HG02588 (cell line): ENCODE measurements around the gene OR52E6.

ENCODE experiments used
- ATAC-seq: cut with Tn5 transposase; IDR thresholded peaks from one replicate; pipeline ENCODE4 v1.9.1; 2021; ENCODE audit warnings: mild to moderate bottlenecking, moderate library complexity; ENCODE audit not compliant: unreplicated experiment

Gene OR52E6

DNA sequence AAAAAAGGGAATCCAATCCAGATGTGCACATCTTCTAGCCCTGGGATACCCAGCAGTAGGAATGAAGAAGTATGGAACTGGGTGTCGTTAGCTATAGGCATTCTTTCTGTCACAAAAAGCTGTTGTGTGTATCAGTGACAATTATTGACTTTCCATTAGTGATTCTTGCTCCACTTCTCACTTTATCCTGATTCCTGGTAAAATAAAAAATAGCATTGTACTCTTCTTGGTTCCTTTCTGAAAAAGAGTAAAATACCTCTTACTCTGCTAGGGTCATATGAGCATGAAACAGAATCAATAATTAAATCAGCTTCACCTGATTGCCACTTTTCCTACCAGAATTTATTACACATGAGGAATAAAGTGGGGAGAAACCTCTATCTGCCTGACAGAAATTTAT, at the start of gene OR52E6:
OR52E6 (minus strand) TSS at position 101 of the 400 bp plus-strand sequence; CDS start at position 101, 0 bp downstream.
- ATAC-seq: no peak

- no peak for ATAC-seq
Observed at GRCh38 chr11:5891216-5891800, 49.6 kb upstream of the OR52E6 start.

DNA sequence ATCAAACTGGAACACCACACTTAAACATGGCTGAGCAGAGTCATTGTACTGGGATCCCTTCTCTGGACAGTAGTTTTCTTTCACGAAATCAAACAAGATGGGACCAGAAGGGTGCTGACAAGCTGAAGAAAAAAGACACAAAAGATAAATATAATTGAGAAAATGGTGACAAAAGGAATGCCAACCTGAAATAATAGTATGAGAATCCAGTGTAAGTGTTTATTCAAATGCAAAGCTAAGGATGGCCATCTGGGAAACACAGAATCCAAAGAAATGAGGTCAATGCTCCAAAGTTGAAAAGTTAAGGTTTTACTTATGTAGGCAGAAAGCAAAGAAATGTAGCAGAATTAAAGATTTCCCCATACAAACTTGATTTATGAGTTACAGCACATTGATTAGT, 46.0 kb upstream of the OR52E6 start:
- no peak for ATAC-seq

DNA sequence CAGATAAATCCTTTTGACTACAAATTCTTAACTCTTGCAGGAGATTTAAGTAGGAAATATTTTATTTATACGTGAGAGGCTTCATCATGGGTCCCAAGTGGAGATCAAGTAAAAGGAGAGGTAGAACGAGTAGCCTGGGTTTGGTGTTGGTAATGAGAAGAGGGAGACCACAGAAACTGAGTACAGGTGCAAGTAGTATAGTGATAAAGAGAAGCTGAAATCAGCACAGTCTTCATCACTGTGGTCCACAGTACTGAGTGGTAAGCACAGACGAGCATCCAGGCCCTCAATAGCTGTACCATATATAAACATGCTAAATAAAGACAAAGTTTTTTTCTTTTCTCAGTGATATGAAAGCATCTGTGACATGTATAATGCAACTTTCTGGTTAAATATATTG, 45.5 kb upstream of the OR52E6 start:
- ATAC-seq: no peak

DNA sequence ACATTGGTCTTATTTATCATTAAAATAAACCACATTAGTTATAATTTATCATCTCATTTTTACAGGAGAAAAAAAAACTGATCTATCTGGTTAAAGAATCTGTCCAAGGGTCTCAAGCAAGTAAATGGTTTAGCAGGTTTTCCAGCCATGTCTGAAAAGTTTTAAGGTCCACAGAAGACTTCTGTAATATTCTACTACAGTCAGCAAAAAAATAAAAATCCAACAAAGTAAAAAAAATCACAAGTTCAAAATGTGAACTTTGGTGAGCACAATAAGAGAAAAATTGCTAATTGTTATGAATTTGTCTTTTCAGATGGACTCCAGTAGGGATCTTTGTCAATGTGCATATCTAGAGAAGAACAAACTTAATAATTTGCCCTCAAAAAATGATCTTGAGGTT, 40.1 kb upstream of the OR52E6 start:
- ATAC-seq: no peak

DNA sequence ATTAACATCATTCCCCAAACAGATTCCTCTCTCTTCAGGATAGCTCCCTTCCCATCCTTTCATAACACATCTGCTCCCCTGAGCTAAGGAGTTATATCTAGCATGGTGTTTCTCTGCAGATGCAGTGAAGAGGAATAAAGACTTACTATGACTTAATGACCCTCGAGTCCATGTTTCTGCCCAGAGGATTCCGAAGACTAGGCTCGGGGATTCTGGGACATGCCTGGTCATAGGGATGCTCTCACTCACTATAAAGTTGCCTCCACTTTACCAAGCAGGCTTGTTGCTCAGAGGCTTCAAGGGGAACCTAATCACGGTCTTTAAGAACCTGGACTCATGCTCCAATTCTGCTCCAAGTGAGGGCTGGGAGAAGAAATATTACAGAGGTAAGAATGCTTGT, 38.6 kb upstream of the OR52E6 start, which contains the start of gene OR52E4:
OR52E4 (plus strand) TSS at position 301 of the 400 bp plus-strand sequence. CDS start 3,664 bp downstream, outside the sequence.
- no peak for ATAC-seq

GRCh38 chr11:5878564-5878963, 36.9 kb upstream of the OR52E6 start:
- ATAC-seq: no peak

DNA sequence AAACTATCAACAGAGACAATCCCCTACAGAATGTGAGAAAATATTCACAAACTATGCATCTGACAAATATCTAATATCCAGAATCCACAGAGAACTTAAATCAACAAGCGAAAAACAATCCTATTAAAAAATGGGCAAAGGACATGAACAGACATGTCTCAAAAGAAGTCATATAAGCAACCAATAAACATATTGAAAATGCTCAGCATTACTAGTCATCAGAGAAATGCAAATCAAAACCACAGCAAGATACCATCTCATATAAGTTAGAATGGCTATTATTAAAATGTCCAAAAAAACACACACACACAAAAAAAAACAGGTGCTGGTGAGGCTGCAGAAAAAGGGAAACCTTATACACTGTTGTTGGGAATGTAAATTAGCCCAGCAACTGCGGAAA, 24.1 kb upstream of the OR52E6 start:
- ATAC-seq: no peak

- no peak for ATAC-seq
Observed at GRCh38 chr11:5857590-5857989, 15.9 kb upstream of the OR52E6 start, which contains the start of gene OR52E8. OR52E8 (minus strand) TSS chr11:5857690; CDS start chr11:5857690, 0 bp downstream.

GRCh38 chr11:5851002-5851401, 9.3 kb upstream of the OR52E6 start:
- ATAC-seq: no peak

GRCh38 chr11:5847711-5848110, 6.0 kb upstream of the OR52E6 start:
- ATAC-seq: no peak

GRCh38 chr11:5846701-5847100, 5.0 kb upstream of the OR52E6 start:
- no peak for ATAC-seq

- no peak for ATAC-seq
Observed at GRCh38 chr11:5837695-5838094, 4.0 kb downstream of the OR52E6 start.

GRCh38 chr11:5833446-5833845, 8.3 kb downstream of the OR52E6 start:
- ATAC-seq: no peak

DNA sequence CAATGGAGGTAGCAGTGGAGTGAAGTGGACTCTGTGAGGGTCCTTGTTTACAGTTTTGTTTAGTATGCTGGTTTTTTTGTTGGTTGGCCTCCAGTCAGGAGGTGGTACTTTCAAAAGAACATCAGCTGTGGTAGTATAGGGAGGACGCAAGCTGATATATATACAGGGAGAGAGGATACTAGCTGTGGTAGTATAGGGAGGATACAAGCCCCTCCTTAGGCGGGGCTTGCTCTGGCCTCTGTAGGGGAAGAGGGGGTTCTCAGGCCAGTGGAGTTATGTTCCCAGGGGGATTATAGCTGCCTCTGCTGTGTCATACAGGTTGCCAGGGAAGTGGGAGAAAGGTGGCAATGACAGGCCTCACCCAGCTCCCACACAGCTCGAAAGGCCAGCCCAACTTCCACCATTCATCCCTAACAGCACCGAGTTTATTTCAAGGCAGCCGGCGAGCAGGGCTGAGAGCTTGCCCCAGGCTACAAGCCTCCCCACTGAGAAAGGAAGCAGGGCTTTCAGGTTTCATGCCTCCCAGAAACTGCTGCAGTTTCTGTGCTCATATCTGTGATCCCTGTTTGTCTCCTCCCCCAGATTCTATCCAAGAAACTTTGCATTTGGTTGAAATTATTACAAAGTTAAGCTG, 10.4 kb downstream of the OR52E6 start:
- no peak for ATAC-seq

DNA sequence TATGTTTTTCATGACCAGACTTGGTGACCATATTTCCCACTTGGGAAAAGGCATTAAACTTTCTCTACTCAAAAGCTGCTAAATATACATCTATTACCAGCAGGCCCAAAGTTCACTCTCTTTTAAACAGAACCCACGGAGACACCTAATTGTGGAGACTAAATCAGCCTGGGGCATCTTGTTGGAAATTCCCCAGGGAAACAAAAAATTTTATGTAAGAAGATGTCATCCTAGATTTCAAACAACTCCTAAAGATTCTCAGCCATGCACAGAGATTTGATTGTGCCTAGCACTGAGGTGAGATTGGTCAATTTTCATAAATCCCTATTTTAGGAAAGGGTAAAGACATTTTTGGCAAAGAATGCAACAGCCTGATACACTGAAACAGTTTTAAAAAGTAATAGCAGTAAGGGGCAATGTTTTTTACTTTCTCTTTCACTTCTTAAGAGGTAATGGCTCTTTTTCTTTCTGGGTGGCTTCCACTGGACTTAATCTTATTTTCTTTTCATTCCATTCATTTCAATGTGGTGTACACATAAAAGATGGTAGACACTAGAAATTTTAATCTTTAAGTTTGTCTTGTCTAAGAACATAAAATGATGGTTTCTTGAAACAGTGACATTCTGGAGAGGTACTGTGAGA, 23.3 kb downstream of the OR52E6 start:
- peak; percentile 71 for ATAC-seq

DNA sequence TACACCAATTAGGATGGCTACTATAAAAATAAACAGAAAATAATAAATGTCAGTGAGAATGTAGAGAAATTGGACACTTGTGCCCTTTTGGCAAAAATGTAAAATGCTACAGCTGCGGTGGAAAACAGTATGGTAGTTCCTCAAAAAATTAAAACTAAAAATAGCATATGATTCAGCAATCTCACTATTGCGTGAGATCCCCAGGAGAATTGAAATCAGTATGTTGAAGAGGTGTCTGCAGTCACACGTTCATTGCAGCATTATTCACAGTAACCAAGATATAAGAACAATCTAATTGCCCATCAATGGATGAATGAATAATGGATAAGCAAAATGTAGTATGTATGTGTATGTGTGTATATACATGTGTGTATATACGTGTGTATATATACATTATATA, 26.2 kb downstream of the OR52E6 start:
- ATAC-seq: no peak

DNA sequence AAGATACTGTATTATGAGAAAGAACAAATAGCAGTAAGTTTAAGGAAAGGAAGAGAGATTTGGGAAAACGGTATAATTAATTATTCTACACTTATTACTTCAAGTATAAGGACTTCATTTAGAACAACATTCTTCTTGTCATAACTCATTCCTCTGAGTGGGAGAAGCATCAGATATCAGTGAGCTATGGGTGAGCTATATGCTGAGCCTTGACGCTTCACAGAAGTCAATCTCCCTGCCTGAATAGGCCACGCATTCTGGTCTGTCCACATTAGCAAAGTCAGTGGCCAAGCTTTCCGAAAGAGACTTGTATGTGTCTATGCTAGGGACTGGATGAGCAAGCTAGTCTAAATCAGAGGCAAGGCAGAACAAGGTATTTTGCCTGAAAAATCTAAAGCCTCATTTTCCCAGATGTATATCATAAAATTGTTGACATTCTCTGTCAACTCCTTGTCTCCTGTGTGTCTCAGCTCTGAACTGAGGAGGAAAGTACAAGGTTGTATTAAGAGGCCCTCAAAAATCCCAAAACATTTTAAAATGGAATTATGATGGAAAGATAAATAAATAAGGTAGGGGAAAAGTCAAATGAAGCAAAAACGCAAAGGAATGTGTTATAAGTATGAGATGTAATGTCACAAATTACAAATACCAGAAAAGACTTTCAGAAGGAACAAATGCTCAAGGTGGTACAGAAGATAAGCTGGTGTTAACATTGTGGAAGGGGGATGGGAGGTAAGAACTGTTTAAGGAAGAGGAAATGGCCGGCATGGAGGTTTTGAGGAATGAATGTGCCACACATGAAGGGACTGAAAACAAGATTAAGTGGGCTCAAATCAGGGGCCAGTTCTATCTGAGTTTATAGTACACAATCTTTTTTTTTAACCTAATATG, 31.5 kb downstream of the OR52E6 start:
- no peak for ATAC-seq

DNA sequence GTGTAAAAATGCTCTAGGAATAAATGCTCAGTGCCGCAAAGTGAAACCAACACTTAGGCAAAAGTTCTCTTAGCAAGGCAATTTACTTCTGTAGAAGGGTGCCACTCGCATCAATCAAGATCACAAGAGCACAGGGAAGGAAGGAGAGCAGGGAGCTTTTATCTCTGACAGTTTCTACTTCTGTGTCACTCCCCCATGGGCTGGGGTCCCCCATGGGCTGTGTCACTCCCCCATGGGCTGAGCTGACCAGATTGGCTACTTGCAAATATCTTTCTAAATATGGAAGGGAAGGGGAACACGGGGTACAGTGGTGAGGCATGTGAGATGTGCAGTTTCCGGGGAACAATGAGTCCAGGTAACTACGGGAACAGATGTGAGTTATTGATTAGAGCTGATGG, 32.6 kb downstream of the OR52E6 start:
- peak; percentile 26 for ATAC-seq

GRCh38 chr11:5808500-5809121, 33.1 kb downstream of the OR52E6 start, which contains the start of gene OR52N2:
OR52N2 (plus strand) TSS chr11:5808924; CDS start chr11:5820336, 11,412 bp downstream.
- ATAC-seq: peak; percentile 94

DNA sequence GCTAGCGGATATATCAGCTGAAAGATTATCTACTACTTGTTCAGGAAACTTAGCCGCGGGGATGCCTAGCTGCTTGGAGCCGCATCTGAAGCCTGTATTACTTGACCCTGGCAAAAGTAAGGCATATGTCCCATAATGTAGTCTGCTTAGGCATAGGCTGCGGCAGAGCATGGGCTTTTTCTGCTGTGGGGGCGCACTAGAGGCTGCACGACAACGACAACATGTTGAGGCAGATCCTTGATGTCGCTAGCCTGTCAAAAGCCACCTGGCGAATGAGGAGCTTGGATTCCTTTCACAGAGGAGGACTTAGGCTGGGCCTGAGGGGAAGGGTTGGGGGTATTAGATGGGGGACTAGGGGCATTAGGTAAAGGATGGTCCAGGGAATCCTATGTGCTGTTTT, 34.1 kb downstream of the OR52E6 start:
- ATAC-seq: no peak
